Chondrocyte (in vitro differentiated cells): ENCODE measurements around the gene CLEC5A. TPM values are rescaled to one million over a fixed set of nuclear protein-coding genes. Genes with fewer than 3 reads are reported as not detected.

ENCODE experiments used
- DNase-seq: peaks from one replicate; pipeline ENCODE4 v3.0.0; 2021; ENCODE audit warnings: mixed read lengths, low spot score
- H3K27ac Mint-ChIP-seq: one replicate; pipeline ENCODE4 v1.8.0; 2021; ENCODE audit warnings: mild to moderate bottlenecking, moderate library complexity, mixed read lengths; ENCODE audit not compliant: unreplicated experiment
- H3K27me3 Mint-ChIP-seq: 2 replicates; pipeline ENCODE4 v1.8.0; 2021; ENCODE audit warnings: low read depth, mixed read lengths
- H3K36me3 Mint-ChIP-seq: 2 replicates; pipeline ENCODE4 v1.8.0; 2021; ENCODE audit warnings: low read depth, mixed read lengths
- H3K4me1 Mint-ChIP-seq: 2 replicates; pipeline ENCODE4 v1.8.0; 2021; ENCODE audit warnings: low read depth, mild to moderate bottlenecking, mixed read lengths
- H3K4me3 Mint-ChIP-seq: one replicate; pipeline ENCODE4 v1.8.0; 2021; ENCODE audit warnings: mild to moderate bottlenecking, moderate library complexity, mixed read lengths; ENCODE audit not compliant: unreplicated experiment
- H3K9me3 Mint-ChIP-seq: 2 replicates; pipeline ENCODE4 v1.8.0; 2021; ENCODE audit warnings: low read depth, mixed read lengths
- total RNA-seq: library from RNA; stranded (reverse); gene quantifications from 3 replicates; pipeline ENCODE4 v1.2.1, GENCODE V29; 2021
- TF ChIP-seq, protein P1 (sequence below): fragments of 200-600 bp; sonication (generic); IDR thresholded peaks from 2 replicates; pipeline ENCODE4 v1.5.0; 2021; ENCODE audit warnings: antibody characterized with exemption, mild to moderate bottlenecking, moderate library complexity

CLEC5A gene
- total RNA-seq, 1 donor from 2014 or later: not detected

DNA sequence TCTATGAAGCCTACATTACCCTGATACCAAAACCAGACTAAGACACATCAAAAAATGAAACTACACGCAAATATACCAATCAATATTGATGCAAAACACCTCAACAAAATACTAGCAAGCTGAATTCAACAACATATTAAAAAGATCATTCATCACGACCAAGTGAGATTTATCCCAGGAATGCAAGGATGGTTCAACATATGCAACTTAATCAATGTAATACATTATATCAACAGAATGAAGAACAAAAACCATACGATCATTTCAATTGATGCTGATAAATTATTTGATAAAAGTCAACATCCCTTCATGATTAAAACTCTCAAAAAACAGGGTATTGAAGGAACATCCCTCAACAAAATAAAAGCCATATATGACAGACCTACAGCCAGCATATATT lies 5.7 kb downstream of the CLEC5A start:
- Mint-ChIP-seq H3K9me3 (peaks cover 46% of the 10 kb centered on the region), H3K36me3 (peaks cover 6% of the 10 kb centered on the region), H3K4me1 (no peaks in the 10 kb centered on the region), H3K27ac (no peak overlapping the region), H3K27me3 (peaks cover 3% of the 10 kb centered on the region), H3K4me3 (no peak overlapping the region)
- TF ChIP-seq, protein P1, sequence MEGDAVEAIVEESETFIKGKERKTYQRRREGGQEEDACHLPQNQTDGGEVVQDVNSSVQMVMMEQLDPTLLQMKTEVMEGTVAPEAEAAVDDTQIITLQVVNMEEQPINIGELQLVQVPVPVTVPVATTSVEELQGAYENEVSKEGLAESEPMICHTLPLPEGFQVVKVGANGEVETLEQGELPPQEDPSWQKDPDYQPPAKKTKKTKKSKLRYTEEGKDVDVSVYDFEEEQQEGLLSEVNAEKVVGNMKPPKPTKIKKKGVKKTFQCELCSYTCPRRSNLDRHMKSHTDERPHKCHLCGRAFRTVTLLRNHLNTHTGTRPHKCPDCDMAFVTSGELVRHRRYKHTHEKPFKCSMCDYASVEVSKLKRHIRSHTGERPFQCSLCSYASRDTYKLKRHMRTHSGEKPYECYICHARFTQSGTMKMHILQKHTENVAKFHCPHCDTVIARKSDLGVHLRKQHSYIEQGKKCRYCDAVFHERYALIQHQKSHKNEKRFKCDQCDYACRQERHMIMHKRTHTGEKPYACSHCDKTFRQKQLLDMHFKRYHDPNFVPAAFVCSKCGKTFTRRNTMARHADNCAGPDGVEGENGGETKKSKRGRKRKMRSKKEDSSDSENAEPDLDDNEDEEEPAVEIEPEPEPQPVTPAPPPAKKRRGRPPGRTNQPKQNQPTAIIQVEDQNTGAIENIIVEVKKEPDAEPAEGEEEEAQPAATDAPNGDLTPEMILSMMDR: no peak
- DNase-seq: no peak

- H3K27me3 Mint-ChIP-seq: no peaks in the 10 kb centered on the region
- no peak overlapping the region for H3K27ac Mint-ChIP-seq
- H3K36me3 Mint-ChIP-seq: no peaks in the 10 kb centered on the region
- TF ChIP-seq, protein P1: no peak
- no peak for DNase-seq
- no peaks in the 10 kb centered on the region for H3K4me1 Mint-ChIP-seq
- no peak overlapping the region for H3K4me3 Mint-ChIP-seq
- H3K9me3 Mint-ChIP-seq: peaks cover 6% of the 10 kb centered on the region
These were observed 16.6 kb downstream of the CLEC5A start for GRCh38 chr7:141930211-141930610.

DNA sequence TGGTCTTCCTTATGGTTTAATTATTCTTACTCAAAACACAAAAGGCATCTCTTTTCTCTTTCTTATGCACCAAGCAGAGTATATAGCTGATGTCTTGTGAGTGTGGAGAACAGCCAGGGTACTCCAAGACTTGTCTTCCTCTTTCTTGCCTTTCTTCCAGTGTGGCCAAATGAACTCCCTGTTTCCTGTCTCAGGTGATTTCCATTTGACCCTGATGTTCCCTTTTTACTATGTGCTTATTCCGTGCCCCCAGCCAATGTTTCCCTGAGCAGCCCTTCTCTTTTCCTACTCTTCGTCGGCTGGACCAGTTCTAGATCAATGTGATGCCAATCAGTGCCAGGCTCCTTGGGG lies 18.0 kb downstream of the CLEC5A start:
- no peaks in the 10 kb centered on the region for H3K36me3 Mint-ChIP-seq
- no peak for DNase-seq
- no peak overlapping the region for H3K27ac Mint-ChIP-seq
- H3K4me1 Mint-ChIP-seq: no peaks in the 10 kb centered on the region
- H3K27me3 Mint-ChIP-seq: no peaks in the 10 kb centered on the region
- no peak overlapping the region for H3K4me3 Mint-ChIP-seq
- TF ChIP-seq, protein P1: no peak
- peaks cover 6% of the 10 kb centered on the region for H3K9me3 Mint-ChIP-seq

DNA sequence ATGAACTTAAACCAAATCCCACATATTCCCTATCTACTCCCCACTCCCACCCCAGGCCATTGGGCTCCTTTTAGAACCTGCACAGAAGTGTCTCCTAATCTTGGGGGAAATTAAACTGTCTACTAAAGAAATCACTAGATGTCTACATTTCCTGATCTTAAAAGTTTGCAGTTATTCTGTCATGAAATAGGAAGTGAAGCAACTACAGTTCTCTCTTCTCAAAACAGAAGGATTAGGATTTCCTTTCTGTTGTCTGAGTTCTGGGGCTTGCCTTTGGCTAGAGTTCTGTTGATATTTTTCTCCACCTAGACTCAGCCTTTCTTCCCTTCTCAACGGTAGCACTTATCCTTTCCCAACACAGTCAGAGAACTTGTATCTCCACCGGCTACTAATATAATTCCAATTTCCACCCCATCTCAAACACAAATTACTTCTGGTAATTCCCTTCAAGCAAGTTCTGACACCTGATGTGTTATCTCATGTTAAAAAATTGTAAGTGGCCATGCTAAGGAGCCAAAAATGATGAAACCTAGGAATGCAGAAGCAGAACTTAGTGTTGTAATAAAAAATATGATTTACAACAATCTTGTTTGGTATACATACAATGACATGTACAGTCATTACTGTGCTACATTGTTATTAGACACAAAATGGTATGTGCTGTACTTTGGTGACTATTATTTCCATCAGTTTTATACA lies 18.5 kb downstream of the CLEC5A start:
- Mint-ChIP-seq H3K4me1 (no peaks in the 10 kb centered on the region), H3K27ac (no peak overlapping the region), H3K4me3 (no peak overlapping the region), H3K36me3 (no peaks in the 10 kb centered on the region), H3K9me3 (peaks cover 6% of the 10 kb centered on the region), H3K27me3 (no peaks in the 10 kb centered on the region)
- TF ChIP-seq, protein P1: no peak
- DNase-seq: no peak

DNA sequence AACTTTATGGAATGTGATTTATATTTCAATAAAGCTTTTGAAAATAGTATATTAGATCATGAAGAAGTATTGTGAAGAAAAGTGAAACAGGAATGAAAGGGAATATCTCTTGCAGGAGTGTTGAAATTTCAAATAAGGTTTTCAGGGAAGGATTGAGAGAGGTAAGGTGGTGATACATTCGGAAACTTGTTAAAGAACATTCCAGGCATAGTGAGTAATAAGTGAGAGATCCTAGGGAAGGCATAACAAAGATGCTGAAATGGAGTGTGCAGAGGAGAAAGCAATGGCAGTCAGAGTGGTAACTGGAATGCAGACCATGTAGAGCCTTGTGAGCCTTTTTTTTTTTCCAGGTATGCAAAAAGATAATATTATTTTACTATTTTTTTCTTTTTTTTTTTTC lies 26.5 kb downstream of the CLEC5A start:
- H3K4me1 Mint-ChIP-seq: no peaks in the 10 kb centered on the region
- no peak overlapping the region for H3K27ac Mint-ChIP-seq
- H3K27me3 Mint-ChIP-seq: no peaks in the 10 kb centered on the region
- no peak for DNase-seq
- no peak overlapping the region for H3K4me3 Mint-ChIP-seq
- H3K9me3 Mint-ChIP-seq: peaks cover 3% of the 10 kb centered on the region
- TF ChIP-seq, protein P1: no peak
- no peaks in the 10 kb centered on the region for H3K36me3 Mint-ChIP-seq
